ENCODE results near the gene FNBP1.
A peak's percentile ranks its signal among the peaks of the same experiment; 100 is the strongest.
"Not testable (repeated sequence)": the region's sequence is repeated elsewhere in the genome, so short reads cannot be mapped to it uniquely, and the experiment has no call there.

Gene FNBP1

DNA sequence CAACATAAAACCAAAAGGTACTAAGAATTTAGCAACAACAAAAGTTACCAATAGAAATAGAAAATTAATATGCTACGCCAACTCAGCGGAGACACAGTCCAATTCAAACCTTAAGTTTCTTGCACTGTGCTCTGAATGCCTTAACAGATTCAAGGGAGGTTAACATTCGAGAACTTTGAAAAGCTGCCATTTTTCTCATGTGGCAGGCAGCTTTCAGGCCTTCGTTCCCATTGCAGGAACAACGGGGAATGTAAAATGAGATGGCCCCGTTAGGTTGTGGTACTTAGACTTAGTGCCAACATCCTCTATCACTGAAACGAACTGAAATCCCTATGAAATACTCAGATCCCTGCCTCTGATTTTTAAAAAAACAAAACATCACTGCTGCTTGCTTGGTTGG is 22.4 kb downstream of the FNBP1 start:
- no peak for DNase-seq

DNA sequence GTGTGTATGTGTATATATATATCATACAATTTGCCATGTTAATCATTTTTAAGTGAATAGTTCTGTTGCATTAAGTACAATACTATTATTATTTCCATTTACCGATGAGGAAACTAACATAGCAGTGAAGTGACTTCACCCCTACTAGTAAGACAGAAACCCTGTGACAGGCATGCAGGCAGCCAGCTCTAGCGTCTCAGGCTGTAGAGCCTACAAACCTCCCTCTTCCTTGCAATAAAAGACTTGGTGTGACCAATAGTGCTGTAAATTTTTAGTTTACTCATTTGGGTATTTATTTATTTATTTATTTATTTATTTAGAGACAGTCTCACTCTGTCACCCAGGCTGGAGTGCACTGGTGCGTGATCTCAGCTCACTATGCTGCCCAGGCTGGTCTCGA is 24.7 kb downstream of the FNBP1 start:
- no peak for DNase-seq

GRCh38 chr9:130017510-130017909 is 25.5 kb downstream of the FNBP1 start:
- DNase-seq = not testable (repeated sequence)

- DNase-seq = no peak
These were observed 25.9 kb downstream of the FNBP1 start for GRCh38 chr9:130017076-130017475.

DNA sequence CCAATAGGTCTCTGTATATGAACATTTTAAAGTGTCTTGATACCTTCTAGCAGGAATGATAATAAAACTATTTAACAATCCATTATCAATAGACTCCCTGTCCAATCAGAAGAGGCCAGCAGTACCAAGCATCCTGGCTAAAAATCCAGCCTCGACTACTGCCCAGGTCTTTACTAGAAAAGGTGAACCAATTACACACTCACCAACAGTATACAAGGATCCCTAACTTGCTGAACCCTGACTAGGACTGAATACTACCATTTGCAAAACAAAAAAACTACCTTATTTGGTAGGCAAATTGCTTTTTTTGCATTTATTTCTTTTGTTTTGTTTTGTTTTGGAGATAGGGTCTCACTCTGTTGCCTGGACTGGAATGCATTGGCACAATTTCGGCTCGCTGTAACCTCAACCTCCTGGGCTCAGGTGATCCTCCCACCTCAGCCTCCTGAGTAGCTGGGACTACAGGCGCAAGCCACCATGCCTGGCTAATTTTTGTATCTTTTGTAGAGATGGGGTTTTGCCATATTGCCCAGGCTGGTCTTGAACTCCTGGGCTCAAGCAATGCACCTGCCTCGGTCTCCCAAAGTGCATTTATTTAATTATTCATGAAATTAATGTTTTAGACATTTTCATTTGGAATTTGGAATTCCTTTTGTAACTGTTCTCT is 27.5 kb downstream of the FNBP1 start:
- no peak for DNase-seq

DNA sequence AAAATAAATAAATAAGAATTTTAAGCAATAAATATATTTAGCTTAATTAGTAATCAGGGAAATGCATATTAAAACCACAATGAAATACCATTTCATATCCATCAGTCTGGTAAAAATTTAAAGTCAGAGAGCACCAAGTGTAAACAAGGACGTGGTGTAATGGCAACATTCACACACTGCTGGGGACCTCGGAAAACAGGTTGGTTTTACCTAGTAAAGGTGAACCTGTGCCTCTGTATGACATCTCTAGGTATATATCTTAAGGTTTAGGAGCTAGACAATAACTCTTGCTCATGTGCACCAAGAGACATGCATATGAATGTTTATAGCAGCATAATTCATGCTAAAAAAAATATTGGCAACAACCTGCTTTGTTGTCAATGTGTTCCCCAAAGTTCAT is 29.7 kb downstream of the FNBP1 start:
- DNase-seq = no peak

DNA sequence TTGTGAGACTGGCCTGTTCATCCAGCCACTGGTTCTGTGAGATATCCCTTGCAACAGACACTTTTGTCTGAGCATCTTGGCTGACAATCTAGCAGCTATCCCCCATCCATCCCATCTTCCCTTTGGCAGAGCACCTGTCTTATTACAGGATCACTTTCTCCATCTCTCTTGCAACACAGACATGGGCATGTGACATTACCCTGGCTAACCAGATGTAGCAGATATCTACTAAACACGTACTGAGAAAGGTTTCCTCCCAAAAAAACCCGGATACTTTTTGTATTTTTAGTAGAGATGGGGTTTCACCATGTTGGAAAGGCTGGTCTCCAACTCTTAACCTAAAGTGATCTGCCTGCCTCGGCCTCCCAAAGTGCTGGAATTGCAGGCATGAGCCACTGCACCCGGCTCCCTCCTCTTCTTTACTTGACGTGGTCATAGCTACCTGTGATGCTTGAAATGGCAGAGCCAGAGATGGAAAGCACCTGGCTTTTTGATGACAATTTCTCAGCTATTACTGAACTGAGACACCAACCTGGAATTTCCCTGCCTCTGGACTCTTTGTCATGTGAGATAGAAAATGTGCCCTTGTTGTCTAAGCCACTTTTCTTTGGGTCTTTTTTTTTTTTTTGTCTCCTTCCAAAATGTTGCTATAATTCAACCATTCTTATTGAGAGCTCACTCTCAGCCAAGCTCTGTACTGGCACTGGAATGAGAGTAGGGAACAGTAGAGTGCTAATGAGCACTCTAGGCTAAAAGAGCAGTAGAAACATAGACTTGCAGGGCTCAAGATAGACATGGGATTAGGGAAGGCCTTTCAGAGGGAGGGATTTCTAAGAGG is 32.6 kb downstream of the FNBP1 start:
- DNase-seq = peak; percentile 77

GRCh38 chr9:130009546-130009945 is 33.4 kb downstream of the FNBP1 start:
- DNase-seq = not testable (repeated sequence)

DNA sequence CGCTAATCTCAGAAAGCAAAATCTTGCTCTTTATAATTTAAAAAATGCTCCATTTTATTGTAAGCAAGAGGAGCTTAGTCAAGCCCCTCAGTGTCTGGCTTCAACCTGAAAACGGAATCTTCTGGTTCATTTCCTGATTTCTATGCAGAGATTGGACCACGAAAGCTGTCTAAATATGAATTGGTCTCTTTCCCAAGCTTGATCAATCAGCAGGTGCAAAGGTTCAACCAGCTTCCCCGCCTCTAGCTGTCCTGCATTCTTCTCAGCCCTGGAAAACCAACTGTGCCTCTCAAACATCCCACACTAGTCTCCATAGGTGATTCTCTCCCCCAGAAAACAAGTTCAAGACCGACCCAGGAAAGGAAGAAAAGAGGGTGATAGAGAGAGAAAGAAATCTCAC is 34.5 kb downstream of the FNBP1 start:
- no peak for DNase-seq

- DNase-seq = not testable (repeated sequence)
These were observed 36.0 kb downstream of the FNBP1 start for GRCh38 chr9:130006952-130007351.

DNA sequence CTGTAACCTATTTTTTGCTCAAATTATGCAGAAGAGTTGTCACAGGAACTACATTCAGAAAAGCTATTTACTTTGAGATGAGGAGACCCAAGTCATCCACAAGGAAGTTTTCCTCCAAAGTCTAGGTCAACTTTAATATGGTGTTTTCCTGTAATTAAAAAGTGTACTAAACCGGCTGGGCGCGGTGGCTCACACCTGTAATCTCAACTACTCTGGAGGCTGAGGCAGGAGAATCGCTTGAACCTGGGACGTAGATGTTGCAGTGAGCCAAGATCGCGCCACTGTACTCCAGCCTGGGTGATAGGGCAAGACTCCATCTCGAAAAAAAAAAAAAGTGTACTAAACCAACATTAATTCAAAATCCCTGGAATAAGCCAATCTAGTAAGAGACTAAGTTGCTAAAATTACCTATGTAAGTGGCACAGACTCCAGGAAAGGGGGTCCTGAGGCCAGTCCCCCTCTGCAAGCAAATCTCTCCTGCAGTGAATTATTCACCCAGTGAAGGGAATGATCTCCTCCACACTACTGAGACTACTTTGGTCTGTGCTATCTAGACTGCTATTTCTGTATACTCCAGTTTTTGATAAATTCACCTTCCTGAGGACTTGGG is 38.9 kb downstream of the FNBP1 start:
- no peak for DNase-seq

- no peak for DNase-seq
These were observed 40.7 kb downstream of the FNBP1 start for GRCh38 chr9:130002320-130002719.

- DNase-seq = no peak
These were observed 41.8 kb downstream of the FNBP1 start for GRCh38 chr9:130001190-130001589.

DNA sequence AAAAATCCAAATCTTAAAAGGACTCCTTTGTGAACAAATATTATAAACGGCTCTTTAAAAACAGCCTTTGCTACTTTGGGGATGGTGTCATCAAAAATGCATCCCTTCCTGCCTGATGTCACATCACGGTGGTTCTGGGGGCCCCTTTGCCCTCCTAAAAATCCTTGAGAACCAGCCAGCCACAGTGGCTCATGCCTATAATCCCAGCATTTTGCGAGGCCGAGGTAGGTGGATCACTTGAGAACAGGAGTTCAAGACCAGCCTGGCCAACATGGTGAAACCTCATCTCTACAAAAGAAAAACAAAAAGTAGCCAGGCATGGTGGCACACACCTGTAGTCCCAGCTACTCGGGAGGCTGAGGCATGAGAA is 43.9 kb downstream of the FNBP1 start:
- no peak for DNase-seq

DNA sequence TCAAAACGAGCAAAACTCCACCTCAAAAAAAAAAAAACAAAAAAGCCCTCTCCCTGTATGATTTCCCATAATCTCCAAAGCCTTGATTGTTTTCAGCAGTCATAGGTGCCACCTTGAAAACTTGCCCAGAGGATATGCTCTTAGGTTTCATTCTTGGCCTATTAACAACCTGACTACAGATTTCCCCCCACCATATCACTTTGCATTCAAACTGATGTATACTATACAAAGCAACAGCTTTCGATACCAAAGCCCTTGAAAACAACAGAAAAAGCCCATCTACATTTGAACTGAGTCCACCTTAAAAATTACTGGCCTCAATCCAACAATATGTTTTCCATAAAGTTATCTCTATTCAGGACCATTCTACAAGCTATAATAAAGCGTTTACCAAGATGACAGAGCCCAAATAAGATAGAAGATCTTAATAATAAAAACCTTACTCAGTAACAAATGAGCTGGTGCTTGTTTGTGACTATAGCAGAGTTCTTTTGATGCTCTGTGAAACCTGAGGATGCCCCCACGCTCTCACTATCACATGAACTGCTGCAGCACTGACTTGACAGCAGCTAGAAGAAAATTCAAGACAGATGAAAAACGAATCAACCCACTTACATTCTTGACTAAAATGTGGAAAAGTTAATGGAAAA is 44.4 kb downstream of the FNBP1 start:
- DNase-seq = no peak

- not testable (repeated sequence) for DNase-seq
These were observed 45.3 kb downstream of the FNBP1 start for GRCh38 chr9:129997706-129998105.

DNA sequence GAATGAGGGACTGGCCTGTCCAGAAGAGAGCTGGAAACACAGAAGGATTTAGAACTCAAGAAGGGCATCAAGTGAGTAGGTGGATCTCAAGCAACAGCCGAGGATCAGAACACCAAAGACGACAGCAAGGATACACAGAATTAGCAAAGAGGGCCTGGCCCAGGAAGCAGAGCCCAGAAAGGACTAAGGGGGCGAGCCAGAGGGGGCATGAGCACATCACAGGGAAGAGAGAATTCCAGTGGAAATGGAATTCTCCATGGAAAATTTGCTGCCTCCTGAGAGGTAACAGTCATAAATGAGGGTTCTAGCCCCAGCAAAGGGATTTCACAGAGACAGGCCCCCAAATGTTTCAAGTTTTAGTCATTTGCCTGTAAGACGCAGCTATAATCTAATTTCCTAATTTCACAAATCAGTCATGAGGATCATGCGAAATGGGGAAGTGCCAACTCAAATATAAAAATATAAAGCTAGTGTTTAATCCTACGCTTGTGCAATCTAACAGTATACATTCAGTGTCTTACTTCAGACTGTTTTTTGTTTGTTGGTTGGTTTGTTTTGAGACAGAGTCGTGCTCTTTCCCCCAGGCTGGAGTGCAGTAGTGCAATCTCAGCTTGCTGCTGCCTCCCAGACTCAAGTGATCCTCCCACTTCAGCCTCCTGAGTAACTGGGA is 46.7 kb downstream of the FNBP1 start:
- DNase-seq = no peak

DNA sequence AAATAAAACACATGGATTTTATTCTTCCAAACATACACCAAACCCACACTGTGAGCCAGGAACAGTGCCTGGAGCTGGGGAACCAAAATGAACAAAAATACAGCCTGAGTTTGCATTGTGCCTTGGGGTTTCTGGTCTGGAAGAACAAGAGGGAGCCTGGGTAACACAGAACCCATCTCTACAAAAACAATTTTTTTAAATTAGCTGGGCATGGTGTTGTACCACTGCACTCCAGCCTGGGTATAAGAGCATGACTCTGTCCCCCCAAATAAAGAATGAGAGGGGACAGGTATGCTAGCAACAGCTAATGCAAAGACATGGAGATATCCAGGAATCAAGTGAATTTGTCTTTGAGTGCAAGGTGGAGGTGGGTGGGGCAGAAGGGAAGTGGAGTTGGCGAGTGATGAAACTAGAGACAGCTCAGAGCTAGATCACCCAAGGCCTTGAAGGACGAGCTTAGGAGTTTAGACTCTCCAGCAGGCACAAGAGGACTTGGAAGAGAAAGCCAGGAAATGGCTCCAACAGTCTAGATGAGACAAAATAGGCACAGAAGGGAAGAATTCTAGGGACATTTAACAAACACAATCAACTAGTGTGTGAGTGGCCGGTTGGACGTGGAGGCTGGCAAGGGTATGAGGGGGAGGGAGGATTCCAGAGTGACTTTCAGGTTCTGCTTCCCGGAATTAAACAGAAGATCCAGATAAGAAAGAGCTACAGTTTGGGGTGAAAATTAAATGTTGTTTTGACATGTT is 47.4 kb downstream of the FNBP1 start:
- peak; percentile 21 for DNase-seq

DNA sequence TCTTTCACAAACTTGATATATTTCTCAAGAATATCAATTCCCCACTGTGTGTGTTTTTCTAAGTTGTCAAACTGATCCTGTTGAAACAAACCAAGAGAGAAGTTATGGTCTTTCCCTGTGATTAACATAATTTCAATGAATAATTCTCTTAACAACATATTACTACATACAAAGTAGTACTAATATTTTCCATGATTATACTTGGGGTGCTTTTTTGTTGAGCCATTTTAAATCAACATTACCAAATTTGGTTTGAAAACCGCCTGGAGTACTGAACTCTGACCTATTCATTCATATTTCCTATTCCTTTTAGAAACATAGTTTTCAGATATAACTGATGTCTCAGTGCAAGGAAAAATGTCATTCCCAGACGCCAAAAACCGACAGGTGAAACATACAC is 48.1 kb downstream of the FNBP1 start:
- no peak for DNase-seq

- not testable (repeated sequence) for DNase-seq
These were observed 51.9 kb downstream of the FNBP1 start for GRCh38 chr9:129991139-129991538.

GRCh38 chr9:129990269-129991010 is 52.5 kb downstream of the FNBP1 start:
- peak; percentile 68 for DNase-seq

All from central memory CD4-positive, alpha-beta T cell (primary cell).